ENCODE data around the gene TUBB2A.
"Not testable (repeated sequence)": the region's sequence is repeated elsewhere in the genome, so short reads cannot be mapped to it uniquely, and the experiment has no call there.

The TUBB2A gene

DNA sequence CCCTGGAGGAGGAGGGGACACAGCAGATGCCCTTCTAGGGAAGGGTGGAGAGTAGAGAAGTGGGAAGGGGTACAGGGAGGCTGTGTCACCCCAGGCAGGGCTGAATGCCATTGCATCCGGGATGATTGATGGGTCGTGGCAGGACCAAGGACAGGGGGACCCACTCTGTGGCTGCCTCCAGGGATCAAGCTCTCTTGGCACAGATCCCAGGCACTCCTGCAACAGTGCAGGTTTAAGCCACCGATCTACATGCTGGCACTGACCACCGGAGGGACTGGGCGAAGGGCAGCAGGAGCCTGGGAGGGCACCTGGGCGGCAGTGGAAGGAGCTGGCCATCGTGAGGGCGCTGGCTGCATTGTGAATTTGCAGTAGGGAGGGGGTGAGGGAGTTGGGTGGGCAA lies 22.6 kb upstream of the TUBB2A start:
- DNase-seq, result not testable (repeated sequence)

GRCh38 chr6:3178666-3179065 lies 21.3 kb upstream of the TUBB2A start:
- DNase-seq, result not testable (repeated sequence)

GRCh38 chr6:3176562-3177355 lies 19.4 kb upstream of the TUBB2A start:
- peak in 1 of 5 donors; percentile 47 for DNase-seq

DNA sequence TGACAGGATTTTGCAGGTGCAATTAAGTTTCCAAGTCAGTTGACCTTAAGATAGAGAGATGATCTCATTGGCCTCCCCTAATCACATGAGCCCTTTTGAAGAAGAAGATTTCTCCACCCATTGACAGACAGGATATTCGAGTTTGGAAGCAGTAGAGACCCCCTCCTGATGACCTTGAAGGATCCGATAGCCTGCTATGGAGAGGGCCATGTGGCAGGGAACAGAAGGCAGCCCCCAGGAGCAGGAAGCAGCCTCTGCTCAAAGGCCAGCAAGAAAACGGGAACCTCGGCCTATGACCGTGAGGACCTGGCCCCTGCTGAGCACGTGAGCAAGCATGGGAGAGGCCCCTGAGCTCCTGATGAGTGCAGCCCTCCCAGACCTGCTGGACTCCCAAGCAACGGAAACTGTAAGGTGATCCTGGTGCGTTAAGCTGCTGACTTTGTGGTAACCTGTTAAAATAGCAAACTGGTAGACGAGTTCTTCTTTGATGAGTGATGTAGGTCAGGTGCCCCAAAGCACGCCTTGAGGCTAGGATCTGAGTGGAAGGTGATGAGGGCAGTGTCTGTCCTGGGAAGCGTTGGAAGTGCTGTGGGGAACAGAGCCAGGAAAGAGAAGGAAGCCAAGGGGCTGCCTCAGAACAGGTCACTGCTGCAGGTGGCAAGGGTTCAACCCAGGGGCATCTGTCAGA lies 18.5 kb upstream of the TUBB2A start:
- DNase-seq, result no peak

DNA sequence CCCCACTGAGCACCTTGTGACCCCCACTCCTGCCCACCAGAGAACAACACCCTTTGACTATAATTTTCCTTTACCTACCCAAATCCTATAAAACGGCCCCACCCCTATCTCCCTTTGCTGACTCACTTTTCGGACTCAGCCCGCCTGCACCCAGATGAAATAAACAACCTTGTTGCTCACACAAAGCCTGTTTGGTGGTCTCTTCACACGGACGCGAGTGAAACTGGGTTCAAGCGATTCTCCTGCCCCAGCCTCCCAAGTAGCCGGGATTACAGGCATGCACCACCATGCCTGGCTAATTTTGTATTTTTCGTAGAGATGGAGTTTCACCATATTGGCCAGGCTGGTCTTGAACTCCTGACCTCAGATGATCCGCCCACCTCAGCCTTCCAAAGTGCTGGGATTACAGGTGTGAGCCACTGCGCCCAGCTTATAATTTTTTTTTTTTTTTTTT lies 16.3 kb upstream of the TUBB2A start:
- not testable (repeated sequence) for DNase-seq

GRCh38 chr6:3172789-3173188 lies 15.4 kb upstream of the TUBB2A start:
- not testable (repeated sequence) for DNase-seq

DNA sequence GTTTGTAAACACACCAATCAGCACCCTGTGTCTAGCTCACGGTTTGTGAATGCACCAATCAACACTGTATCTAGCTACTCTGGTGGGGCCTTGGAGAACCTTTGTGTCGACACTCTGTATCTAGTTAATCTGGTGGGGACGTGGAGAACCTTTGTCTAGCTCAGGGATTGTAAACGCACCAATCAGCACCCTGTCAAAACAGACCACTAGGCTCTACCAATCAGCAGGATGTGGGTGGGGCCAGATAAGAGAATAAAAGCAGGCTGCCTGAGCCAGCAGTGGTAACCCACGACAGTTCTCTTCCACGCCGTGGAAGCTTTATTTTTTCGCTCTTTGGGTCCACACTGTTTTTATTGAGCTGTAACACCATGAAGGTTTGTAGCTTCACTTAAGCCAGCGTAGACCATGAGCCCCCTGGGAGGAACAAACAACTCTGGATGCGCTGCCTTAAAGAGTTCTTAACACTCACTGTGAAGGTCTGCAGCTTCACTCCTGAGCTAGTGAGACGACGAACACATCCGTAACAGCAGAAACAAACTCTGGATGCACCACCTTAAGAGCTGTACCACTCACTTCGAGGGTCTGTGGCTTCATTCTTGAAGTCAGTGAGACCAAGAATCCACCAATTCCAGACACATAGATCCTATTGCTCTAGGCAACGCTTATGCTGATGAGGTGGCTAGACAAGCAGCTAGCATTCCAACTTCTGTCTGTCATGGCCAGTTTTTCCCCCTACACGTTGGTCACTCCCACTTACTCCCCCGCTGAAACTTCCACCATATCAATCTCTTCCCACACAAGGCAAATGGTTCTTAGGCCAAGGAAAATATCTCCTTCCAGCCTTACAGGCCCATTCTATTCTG lies 14.2 kb upstream of the TUBB2A start:
- not testable (repeated sequence) for DNase-seq

GRCh38 chr6:3170676-3171075 lies 13.3 kb upstream of the TUBB2A start:
- DNase-seq, result not testable (repeated sequence)

- not testable (repeated sequence) for DNase-seq
Observed at GRCh38 chr6:3168046-3168445, 10.7 kb upstream of the TUBB2A start.

- not testable (repeated sequence) for DNase-seq
Observed at GRCh38 chr6:3166535-3167225, 9.3 kb upstream of the TUBB2A start.

GRCh38 chr6:3165631-3166534 lies 8.5 kb upstream of the TUBB2A start:
- no peak for DNase-seq

GRCh38 chr6:3164388-3164787 lies 7.0 kb upstream of the TUBB2A start:
- DNase-seq, result no peak

DNA sequence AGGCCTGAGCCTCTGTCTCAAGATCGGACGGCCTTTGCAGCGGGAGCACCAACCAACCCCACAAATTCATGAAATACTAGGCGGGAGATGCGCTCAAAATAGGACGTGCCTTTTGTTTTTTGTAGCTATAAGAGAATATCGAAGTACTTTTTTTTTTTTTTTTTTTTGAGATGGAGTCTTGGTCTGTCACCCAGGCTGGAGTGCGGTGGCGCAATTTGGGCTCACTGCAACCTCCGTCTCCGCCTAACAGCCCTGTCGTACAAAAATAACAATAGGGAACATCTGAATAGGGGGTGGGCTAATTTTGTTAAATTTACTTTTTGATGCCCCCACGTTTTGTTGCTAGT lies 5.9 kb upstream of the TUBB2A start:
- DNase-seq, result no peak

- DNase-seq, result peak; percentile 44 to 68 (median 51)
Observed at GRCh38 chr6:3162565-3163247, 5.4 kb upstream of the TUBB2A start.

DNA sequence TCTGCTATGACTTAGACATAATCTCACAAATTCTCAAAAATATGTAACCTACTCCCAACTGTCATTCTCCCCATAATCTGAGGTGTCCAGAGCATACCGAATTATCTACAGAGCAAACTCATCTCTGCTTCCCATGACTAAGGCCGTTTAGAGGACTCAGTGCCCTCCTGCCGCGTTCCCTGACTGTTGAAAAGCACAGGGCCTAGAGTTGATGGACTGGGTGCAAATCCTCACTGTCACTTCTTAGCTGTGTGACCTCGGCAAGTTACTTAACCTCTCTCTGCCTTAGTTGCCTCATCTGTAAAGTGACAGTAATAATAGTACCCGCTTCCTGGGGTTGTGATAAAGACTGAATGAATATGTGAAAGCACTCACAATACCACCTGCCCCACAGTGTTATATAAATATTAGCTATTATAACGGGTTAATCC lies 4.7 kb upstream of the TUBB2A start:
- peak in 1 of 5 donors; percentile 15 for DNase-seq

DNA sequence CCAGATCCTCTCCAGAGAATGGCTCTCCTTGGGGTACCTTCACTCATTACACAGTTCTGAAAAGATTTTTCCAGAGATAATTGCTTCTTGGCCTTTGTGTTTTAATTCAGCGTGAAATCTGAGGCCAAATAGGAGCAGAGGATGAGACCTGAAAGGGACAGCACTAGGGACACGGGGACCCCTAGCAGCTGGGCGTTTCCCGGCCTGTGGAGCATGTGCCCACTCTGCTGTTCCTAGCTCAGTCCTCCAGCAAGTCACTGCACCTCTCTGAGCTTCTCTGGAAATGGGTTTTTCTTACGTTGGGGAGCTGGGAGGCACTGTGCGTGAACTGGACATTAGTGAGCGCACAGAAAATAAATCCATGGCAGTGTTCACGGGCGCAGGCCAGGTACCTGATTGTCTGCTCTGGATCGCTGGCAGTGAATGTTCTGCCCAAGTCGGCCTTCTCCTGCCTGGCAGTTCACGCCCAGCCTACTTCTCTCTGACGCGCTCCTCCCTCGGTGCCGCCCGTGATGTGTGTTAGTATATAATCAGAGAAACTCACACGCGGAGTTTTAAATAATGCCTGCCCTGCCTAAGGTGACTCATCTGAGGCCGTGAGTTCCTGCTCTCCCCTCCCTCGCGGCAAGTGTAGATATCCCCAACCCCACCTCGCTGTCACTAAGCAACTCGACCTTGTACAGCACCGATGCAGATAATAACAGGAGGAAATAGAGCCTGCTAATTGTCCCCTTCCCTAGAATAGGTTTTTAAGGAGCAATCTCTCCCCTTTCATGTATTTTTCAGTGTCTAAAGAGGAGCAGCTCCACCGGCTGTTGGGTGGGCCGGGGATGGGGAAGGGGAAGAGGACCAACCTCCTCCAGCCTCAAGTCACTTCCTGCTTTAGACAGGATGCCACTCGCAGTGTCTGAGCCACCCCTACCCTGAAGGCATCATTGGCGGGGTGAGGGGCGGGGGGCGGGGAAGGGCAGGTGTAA lies 2.7 kb upstream of the TUBB2A start:
- peak; percentile 17 to 67 (median 59) for DNase-seq

DNA sequence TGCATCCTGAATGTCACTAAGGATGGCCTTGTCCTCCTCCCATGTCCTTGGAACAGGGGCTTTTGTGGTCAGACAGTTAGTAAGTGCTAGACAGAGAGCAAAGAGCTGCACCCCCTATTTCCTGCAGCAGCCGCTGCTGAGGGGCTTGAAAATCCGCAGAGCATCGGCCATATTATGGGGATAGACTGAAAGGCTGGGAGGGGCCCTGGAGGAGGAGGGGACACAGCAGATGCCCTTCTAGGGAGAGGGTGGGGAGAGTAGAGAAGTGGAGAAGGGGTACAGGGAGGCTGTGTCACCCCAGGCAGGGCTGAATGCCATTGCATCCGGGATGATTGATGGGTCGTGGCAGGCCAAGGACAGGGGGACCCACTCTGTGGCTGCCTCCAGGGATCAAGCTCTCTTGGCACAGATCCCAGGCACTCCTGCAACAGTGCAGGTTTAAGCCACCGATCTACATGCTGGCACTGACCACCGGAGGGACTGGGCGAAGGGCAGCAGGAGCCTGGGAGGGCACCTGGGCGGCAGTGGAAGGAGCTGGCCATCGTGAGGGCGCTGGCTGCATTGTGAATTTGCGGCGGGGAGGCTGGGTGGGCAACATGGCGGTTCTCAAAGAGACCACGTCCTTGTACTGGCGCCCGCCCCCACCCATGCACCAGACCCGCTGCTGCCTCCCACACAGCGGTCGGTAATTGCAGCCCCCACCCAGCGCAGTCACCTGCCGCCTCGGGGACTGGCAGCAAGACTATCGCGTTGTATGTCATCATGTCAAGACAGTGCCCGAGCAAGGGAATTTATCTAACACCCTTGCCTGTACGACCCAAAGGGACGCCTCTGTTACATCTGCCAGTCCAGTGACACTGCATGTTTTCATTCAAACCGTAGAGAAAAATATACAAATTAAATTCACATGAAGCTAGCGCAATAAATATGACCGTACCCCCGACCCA lies 887 bp downstream of the TUBB2A start:
- DNase-seq, result peak in 3 of 5 donors; percentile 8 to 12 (median 10)

DNA sequence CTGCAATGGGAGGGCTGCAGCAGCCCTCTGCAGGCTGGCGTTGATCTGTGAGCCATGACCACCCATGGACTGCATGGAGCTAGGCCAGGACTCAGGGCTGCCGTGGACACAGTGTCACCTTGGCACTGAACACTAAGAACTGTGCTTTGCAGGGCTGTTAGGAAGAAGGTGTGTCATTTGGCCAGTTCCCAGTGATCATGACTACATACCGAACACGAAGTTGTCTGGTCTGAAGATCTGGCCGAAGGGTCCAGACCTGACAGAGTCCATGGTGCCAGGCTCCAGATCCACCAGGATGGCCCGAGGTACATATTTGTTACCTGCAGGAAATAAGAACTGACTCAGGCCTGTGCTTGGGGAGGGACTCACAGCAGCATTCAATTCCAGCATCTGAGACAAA lies 1.9 kb downstream of the TUBB2A start:
- DNase-seq, result not testable (repeated sequence)
